Activated CD4-positive, CD25-positive, alpha-beta regulatory T cell (primary cell): ENCODE measurements around the gene CKLF.
"Not testable (repeated sequence)": the region's sequence is repeated elsewhere in the genome, so short reads cannot be mapped to it uniquely, and the experiment has no call there.

Experiments used
- DNase-seq, 4 experiments: peaks; one replicate each; lab custom pipeline; 2025; lab: John Stamatoyannopoulos, UW

The CKLF gene

GRCh38 chr16:66569131-66569530, 16.8 kb downstream of the CKLF start:
- no peak for DNase-seq

DNA sequence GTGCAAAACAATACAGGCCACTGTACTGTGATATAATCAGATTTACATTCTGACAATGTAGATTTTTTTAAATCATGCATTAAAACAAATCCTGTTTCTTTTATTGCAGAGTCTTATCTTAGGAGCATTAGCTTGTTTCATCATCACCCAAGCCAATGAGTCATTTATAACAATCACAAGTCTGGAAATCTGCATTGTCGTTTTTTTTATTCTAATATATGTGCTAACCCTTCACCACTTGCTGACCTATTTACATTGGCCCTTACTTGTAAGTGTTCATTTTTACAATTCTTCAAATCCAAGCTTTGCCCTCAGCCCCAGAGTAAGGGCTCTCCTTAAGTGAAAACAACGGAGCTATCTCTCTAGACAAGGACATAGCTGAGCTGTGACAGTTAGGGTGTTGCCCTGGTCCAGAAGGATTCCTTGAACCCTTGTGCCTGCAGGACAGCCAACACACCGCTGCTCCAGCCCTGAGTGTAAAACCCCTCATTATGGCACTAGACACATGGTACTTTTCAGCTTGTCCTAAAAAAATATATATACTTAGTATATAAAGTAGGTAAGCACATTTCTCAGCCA, 17.5 kb downstream of the CKLF start:
- DNase-seq, result no peak

DNA sequence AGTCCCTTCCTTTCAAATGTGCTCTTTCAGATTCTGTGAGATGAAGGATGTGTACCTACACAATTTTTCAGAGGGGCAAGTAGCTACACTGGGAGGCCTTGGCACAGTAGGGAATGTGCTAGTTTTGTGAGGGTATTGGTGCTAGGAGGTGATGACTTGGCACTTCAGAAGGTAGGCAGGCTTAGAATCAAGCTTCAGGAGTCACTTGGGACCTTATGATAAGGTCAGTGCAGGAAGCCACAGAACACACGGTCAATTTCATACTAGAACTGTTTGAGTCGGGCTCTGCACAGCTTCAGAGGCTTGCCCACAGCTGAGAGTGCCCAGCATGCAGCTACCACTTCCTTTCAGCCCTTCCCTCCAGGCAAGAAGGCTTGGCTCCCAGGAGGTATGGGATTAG, 20.0 kb downstream of the CKLF start:
- DNase-seq, result no peak

DNA sequence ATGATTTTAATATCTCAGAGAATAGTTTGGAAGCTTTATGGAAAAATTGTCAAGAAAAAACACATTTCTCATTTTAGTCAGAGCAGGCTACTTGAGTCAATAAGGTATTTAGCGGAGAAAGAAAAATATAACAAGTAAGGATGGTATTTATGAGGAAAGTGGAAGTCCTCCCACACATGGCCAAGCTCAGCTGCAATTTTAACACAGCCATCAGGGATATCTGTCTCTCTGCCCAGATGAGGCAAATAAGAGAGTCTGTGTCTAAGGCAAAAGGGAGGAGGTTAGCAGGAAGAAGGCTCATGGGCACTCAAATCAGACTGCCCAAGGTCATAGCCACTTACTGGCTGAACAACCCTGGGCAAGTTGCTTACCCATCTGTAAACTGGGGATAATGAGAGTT, 21.7 kb downstream of the CKLF start:
- no peak for DNase-seq

- no peak for DNase-seq
These were observed 22.2 kb downstream of the CKLF start for GRCh38 chr16:66574531-66574930.

GRCh38 chr16:66575060-66575459, 22.7 kb downstream of the CKLF start:
- DNase-seq, result no peak

GRCh38 chr16:66576296-66576695, 23.9 kb downstream of the CKLF start:
- no peak for DNase-seq

DNA sequence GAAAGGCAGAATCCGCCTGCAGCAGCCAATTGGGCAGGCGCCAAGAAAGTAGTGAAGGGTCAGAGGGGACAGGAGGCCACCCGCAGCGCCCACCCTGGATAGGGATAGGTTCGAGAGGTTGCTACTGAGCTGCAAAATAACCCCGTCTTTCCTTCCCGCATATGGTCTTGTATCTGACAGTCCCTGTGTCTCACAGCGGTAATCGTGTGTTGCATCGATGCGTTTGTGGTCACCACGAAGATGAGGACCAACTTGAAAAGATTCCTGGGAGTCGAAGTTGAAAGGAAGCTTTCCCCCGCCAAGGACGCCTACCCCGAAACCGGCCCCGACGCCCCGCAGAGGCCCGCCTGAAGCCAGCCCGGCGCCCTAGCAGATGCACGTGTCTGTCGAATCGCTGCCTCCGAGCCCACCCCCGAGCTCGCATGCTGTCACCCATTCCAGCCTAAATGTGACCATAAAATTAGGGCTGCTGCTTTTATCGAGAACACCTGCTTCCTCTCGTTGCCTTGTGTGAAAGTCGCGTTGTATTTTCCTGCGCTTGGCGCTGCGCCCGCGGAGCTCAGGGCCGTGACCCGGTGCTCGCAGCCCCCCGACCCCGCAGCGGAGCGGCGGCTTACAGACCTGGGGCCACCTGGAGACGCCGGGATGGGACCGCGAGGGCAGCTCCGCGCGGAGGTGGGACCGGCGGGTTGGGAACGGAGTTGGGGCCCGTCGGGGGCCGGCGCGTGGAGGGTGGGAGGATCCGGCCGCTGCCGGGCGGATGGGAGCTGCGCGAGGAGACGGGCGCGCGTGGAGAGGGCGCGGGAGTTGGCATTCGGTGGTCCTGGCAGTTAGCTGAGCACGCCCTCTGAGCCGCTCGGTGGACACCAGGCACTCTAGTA, 26.5 kb downstream of the CKLF start, which contains the start of gene CMTM2:
CMTM2 (plus strand) TSS at position 813 of the 881 bp plus-strand sequence. CDS start 145 bp downstream, outside the sequence.
- DNase-seq, result no peak

DNA sequence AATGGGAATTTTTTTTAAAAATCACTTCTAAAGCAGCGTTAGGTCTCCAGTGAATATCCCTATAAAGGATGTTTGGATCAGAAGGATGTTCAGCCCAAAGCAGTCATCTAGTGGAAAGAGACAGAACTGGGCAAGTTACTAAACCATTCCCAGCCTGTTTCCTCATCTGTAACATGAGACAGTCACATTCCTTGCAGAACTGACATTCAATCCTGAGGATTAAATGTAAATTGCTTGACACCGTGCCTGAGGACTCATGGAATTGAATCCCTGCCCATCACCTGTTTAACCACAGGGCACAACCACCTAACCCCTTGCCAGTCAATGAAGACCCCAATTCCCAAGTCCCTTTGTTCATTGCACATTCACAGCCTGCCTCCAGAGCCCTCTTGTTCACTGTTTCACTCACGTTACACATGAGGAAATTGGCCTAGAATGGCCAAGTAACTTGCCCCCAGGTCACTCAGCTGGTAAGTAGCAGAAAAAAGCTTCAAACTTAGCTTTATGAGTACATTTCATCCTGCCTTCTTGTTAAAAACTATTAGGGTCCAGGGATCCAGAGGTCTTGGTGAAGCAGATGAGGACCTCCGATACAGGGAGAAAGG, 28.3 kb downstream of the CKLF start:
- DNase-seq, result no peak

DNA sequence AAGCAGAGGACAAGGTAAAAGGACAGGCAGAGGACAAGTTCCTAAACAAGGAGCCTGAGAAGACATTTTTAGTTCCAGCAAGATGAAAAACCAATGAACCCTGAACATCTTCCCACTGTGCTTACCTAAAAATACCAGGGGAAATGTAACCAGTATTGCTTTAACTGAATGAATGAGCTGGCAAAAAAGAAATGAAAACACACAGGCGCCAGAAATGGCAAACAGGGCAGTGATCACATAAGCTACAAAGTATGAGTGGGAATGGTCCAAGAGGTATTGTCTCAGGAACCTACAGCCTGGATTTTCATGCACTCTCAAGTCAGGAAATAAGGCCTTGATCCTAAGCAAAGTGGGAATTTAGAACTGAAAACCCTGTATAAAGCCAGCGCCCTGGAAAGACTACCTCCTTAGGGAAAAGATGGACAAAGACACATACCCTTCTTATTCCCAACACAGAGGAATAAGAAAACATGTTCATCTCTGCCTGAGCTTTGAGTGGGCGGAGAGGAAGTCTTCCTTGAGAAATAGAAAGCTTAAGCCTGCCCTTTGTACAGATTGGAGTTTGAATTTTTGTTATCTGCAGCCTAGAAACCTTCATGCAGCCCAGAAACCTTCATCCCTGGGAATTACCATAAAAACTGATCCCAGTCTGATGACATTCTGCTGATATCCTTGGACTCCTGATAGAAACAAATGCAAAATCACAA, 29.0 kb downstream of the CKLF start:
- DNase-seq, result no peak

DNA sequence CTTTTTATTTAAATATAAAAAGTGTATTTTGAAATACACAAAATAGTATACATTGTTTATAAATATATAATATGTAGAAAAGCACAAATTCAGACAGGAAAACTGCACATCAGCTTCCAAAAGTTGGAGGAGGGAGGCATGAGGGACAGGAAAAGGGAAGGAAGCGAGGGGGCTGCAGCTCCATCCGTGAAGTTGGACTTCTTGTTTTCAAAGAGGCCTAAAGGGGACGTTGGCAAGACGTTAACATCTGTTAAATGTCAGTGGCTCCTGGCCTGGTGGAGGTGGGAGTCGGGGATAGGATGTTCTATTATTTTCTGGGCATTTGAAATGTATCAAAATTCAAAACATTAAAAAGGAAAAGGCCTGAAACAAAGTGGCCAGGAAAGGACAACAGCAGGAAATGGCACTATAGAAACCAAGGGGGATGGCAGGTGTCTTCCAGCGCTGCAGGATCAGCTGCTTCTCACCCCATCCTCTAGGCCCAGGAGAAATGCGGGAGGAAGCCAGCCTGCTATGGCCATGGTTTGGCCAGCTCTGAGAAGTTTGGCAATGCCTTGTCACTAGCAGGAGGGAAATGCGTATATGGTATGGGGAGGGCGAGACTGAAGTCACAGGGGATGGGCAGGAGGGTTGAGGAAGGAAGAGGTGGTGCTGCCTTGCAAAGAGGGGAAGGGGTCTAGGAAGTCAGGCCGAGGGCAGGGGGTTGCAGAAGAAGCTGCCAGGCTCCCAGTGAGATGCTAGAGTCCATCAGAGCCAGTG, 33.3 kb downstream of the CKLF start:
- DNase-seq, result no peak

GRCh38 chr16:66587881-66588600, 35.7 kb downstream of the CKLF start:
- no peak for DNase-seq

DNA sequence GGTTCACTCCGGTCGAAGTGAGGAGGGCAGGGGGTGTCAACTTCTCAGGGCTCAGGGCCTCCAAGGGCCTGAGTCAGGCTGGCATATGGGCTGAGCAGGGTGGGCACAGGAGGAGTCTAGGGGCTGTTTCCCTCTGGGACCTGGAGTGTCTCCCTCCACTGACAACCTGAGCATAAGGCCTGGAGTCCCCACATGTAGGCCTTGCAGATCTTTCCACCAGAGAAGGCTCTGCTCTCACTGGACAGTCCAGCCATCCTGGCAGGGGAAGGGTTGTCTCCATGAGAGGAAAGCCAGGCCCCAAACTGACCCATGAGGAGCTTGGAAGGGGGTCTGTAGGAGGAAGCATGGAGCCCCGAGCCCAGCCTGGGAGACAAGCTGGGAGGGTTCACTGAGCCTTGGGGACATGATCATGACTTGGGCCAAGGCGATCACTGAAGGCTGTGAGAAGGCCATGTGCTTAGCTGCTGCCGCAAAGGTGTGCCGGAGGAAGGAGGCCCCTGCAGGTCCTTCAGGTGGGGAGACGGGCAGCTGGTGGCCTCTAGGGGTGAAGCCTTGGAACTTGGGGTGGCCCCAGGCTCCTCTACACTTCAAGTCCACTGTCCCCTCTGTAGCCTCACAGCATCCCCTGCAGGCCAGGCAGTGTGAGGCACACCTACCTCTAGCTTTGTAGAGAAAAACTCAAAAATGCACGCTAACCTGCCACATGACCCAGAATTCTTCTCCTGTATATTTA, 36.8 kb downstream of the CKLF start:
- DNase-seq, result peak in 2 of 4 experiments; percentile 30 to 45

DNA sequence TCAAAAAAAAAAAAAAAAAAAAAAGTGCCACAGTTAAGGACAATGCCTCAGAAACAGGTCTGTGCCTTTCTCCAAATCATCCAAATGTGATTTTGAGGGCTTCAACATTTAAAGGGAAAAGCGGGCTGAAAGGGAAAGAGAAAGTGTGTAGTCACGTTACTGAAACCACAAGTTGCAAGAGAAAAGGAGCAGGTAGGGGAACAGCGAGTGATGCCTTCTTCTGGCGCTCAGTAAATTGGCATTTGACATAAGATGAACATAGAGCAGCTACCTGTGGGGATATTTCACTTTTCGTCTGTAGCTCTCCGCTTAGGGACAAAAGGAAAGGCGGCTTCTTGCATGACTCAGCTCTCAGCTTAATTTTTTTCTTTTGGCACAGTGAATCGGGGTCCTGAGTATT, 37.9 kb downstream of the CKLF start:
- DNase-seq, result no peak

DNA sequence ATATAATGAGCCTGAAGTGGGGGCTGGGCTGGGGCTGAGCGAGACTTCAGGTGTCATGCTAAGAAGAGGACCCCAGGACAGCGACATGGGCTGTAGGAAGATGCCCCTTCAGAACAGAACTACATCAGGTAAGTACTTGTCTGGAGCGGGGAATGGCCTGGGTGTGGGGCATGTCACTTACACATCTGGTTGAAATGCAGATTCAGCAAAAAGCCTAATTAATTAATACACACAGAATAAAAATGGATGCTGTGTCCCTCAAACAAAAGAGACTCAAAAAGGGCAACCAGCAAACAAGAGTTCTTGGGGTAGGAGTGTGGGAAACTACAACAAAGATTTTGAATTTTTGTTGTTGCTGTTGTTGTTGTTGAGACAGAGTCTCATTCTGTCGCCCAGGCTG, 38.6 kb downstream of the CKLF start:
- no peak for DNase-seq

DNA sequence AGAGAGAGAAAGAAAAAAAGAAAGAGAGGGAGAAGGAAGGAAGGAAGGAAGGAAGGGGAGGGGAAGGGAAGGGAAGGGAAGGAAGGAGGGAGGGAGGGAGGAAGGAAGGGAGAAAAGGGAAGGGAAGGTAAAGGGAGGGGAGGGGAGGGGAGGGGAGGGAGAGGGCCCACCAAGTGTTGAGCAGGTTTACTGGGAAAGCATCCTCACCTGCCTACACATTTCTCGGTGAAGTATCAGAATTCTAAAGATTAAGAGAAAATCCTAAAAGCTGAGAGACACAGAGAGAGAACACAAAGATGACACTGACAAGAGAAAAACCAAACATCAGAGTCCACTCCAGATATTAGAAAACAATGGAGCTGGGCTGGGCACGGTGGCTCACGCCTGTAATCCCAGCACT, 39.9 kb downstream of the CKLF start:
- DNase-seq, result no peak

DNA sequence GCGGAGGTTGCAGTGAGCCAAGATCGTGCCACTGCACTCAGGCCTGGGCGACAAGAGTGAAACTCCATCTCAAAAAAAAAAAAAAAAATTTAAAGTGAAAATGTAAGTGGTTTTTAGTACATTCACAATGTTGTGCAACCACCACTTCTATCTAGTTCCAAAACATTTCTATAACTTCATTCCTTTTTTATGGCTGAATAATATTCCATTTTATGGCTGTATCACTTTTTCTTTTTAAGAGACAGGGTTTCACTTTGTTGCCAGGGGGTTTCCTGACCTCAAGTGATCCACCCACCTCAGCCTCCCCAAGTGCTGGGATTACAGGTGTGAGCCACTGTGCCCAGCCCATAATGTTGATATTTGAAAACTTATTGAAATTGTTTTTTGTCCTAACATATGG, 40.4 kb downstream of the CKLF start:
- no peak for DNase-seq

- no peak for DNase-seq
These were observed 42.4 kb downstream of the CKLF start for GRCh38 chr16:66594739-66595138.

- not testable (repeated sequence) for DNase-seq
These were observed 44.2 kb downstream of the CKLF start for GRCh38 chr16:66596559-66596958.
